Activated naive CD4-positive, alpha-beta T cell treated with Interleukin-2 at 50 U/mL for 16 hours (primary cell): ENCODE data around the gene PARD3B.

ENCODE experiments used
- DNase-seq: peaks from one replicate; pipeline ENCODE4 v3.0.0-alpha.2; 2020

PARD3B gene

GRCh38 chr2:205297368-205297767 is 752.1 kb downstream of the PARD3B start:
- no peak for DNase-seq

- DNase-seq, result no peak
Observed at GRCh38 chr2:205297846-205298245, 752.6 kb downstream of the PARD3B start.

GRCh38 chr2:205311201-205311600 is 765.9 kb downstream of the PARD3B start:
- DNase-seq, result no peak

GRCh38 chr2:205321231-205321630 is 776.0 kb downstream of the PARD3B start:
- no peak for DNase-seq

GRCh38 chr2:205323929-205324328 is 778.7 kb downstream of the PARD3B start:
- no peak for DNase-seq

- DNase-seq, result no peak
Observed at GRCh38 chr2:205324355-205324754, 779.1 kb downstream of the PARD3B start.

- no peak for DNase-seq
Observed at GRCh38 chr2:205333351-205333750, 788.1 kb downstream of the PARD3B start.

- no peak for DNase-seq
Observed at GRCh38 chr2:205337274-205337673, 792.0 kb downstream of the PARD3B start.

GRCh38 chr2:205338156-205338555 is 792.9 kb downstream of the PARD3B start:
- DNase-seq, result no peak

GRCh38 chr2:205343103-205343502 is 797.8 kb downstream of the PARD3B start:
- no peak for DNase-seq

GRCh38 chr2:205346649-205347048 is 801.4 kb downstream of the PARD3B start:
- DNase-seq, result no peak

GRCh38 chr2:205347899-205348298 is 802.6 kb downstream of the PARD3B start:
- no peak for DNase-seq

GRCh38 chr2:205352094-205352493 is 806.8 kb downstream of the PARD3B start:
- no peak for DNase-seq

- DNase-seq, result no peak
Observed at GRCh38 chr2:205352593-205352992, 807.3 kb downstream of the PARD3B start.

GRCh38 chr2:205357732-205358131 is 812.5 kb downstream of the PARD3B start:
- no peak for DNase-seq

GRCh38 chr2:205358351-205358815 is 813.1 kb downstream of the PARD3B start:
- no peak for DNase-seq

GRCh38 chr2:205361272-205361671 is 816.0 kb downstream of the PARD3B start:
- no peak for DNase-seq

- DNase-seq, result no peak
Observed at GRCh38 chr2:205361970-205362369, 816.7 kb downstream of the PARD3B start.

GRCh38 chr2:205364261-205364660 is 819.0 kb downstream of the PARD3B start:
- DNase-seq, result no peak

- DNase-seq, result no peak
Observed at GRCh38 chr2:205366336-205367060, 821.2 kb downstream of the PARD3B start.

GRCh38 chr2:205367331-205367935 is 822.2 kb downstream of the PARD3B start:
- no peak for DNase-seq

- DNase-seq, result no peak
Observed at GRCh38 chr2:205369813-205370212, 824.5 kb downstream of the PARD3B start.

GRCh38 chr2:205370726-205371125 is 825.5 kb downstream of the PARD3B start:
- DNase-seq, result no peak

- DNase-seq, result no peak
Observed at GRCh38 chr2:205372141-205372540, 826.9 kb downstream of the PARD3B start.
